Measurements from ENCODE around the gene PINK1. TPM values are rescaled to one million over a fixed set of nuclear protein-coding genes. Genes with fewer than 3 reads are reported as not detected.
A peak's percentile ranks its signal among the peaks of the same experiment; 100 is the strongest.

Gene PINK1
- total RNA-seq, 4 donors from 2014 or later: 175 to 330 (median 242) TPM

GRCh38 chr1:20636785-20637347 is 3.6 kb downstream of the PINK1 start:
- TF ChIP-seq POLR2AphosphoS5 (IDR thresholded peaks at IDR 0.05) (no peak), CTCF (IDR thresholded peaks at IDR 0.05) (no peak), EP300 (IDR thresholded peaks at IDR 0.05) (no peak), POLR2A (IDR thresholded peaks at IDR 0.05; ENCODE audit: low read depth) (no peak)
- Histone ChIP-seq H3K27ac (replicated peaks in 1 of 4) (no peak overlapping the region), H3K4me1 (peaks cover 24 to 35% (median 34%) of the 10 kb centered on the region in 4 donors), H3K27me3 (no peaks in the 10 kb centered on the region), H3K4me3 (no peak overlapping the region), H3K36me3 (peaks cover 27 to 57% (median 56%) of the 10 kb centered on the region in 4 donors), H3K9me3 (no peaks in the 10 kb centered on the region)
- intact Hi-C loops (cut with DNase I): no loop called here
- DNase-seq (ENCODE audit: extremely low spot score): no peak
- WGBS: 83% methylated on average over 8 of the region's 8 CpGs

GRCh38 chr1:20640183-20640597 is 6.9 kb downstream of the PINK1 start:
- H3K27me3 ChIP-seq: no peaks in the 10 kb centered on the region
- H3K4me1 ChIP-seq: peaks cover 7 to 17% (median 16%) of the 10 kb centered on the region in 4 donors
- H3K27ac ChIP-seq (replicated peaks in 1 of 4): no peak overlapping the region
- peaks cover 56 to 90% (median 89%) of the 10 kb centered on the region in 4 donors for H3K36me3 ChIP-seq
- DNase-seq (ENCODE audit: extremely low spot score): no peak
- no peaks in the 10 kb centered on the region for H3K9me3 ChIP-seq
- TF ChIP-seq CTCF (IDR thresholded peaks at IDR 0.05): peak; percentile 67 to 82 (median 71)
- TF ChIP-seq POLR2AphosphoS5 (IDR thresholded peaks at IDR 0.05): no peak
- intact Hi-C loops (cut with DNase I): no loop called here
- no peak overlapping the region for H3K4me3 ChIP-seq
- WGBS: 31% methylated on average over 6 of the region's 6 CpGs

GRCh38 chr1:20641975-20642374 is 8.7 kb downstream of the PINK1 start:
- WGBS: 85% methylated on average over 10 of the region's 10 CpGs
- Histone ChIP-seq H3K27ac (replicated peaks in 1 of 4) (no peak overlapping the region), H3K4me3 (no peak overlapping the region), H3K9me3 (no peaks in the 10 kb centered on the region), H3K36me3 (peaks cover 66 to 100% (median 95%) of the 10 kb centered on the region in 4 donors), H3K27me3 (no peaks in the 10 kb centered on the region), H3K4me1 (peaks cover 0 to 2% (median 0%) of the 10 kb centered on the region in 4 donors)
- no peak for DNase-seq (ENCODE audit: extremely low spot score)
- no peak for TF ChIP-seq POLR2A (IDR thresholded peaks at IDR 0.05; ENCODE audit: low read depth)
- intact Hi-C loops (cut with DNase I): no loop called here

GRCh38 chr1:20643080-20643479 is 9.8 kb downstream of the PINK1 start:
- no peaks in the 10 kb centered on the region for H3K27me3 ChIP-seq
- H3K4me3 ChIP-seq: no peak overlapping the region
- H3K36me3 ChIP-seq: peaks cover 72 to 99% (median 95%) of the 10 kb centered on the region in 4 donors
- no peaks in the 10 kb centered on the region for H3K4me1 ChIP-seq
- DNase-seq (ENCODE audit: extremely low spot score): no peak
- H3K9me3 ChIP-seq: no peaks in the 10 kb centered on the region
- 75% methylated on average over 4 of the region's 6 CpGs for WGBS
- no peak overlapping the region for H3K27ac ChIP-seq (replicated peaks in 1 of 4)
- intact Hi-C loops (cut with DNase I): no loop called here
- TF ChIP-seq POLR2A (IDR thresholded peaks at IDR 0.05; ENCODE audit: low read depth): no peak
- no peak for TF ChIP-seq POLR2AphosphoS5 (IDR thresholded peaks at IDR 0.05)
- TF ChIP-seq EP300 (IDR thresholded peaks at IDR 0.05): no peak

GRCh38 chr1:20644416-20644815 is 11.2 kb downstream of the PINK1 start:
- TF ChIP-seq POLR2A (IDR thresholded peaks at IDR 0.05; ENCODE audit: low read depth) (no peak), POLR2AphosphoS5 (IDR thresholded peaks at IDR 0.05) (no peak), CTCF (IDR thresholded peaks at IDR 0.05) (no peak), EP300 (IDR thresholded peaks at IDR 0.05) (no peak)
- H3K27me3 ChIP-seq: no peaks in the 10 kb centered on the region
- intact Hi-C loops (cut with DNase I): no loop called here
- peaks cover 68 to 99% (median 95%) of the 10 kb centered on the region in 4 donors for H3K36me3 ChIP-seq
- H3K4me1 ChIP-seq: no peaks in the 10 kb centered on the region
- no peak overlapping the region for H3K27ac ChIP-seq (replicated peaks in 1 of 4)
- H3K4me3 ChIP-seq: no peak overlapping the region
- H3K9me3 ChIP-seq: no peaks in the 10 kb centered on the region
- 90% methylated on average over 10 of the region's 13 CpGs for WGBS
- no peak for DNase-seq (ENCODE audit: extremely low spot score)

- H3K27ac ChIP-seq (replicated peaks in 1 of 4): no peak overlapping the region
- WGBS: 83% methylated on average over 14 of the region's 14 CpGs
- no peak for TF ChIP-seq CTCF (IDR thresholded peaks at IDR 0.05)
- no peak for TF ChIP-seq POLR2AphosphoS5 (IDR thresholded peaks at IDR 0.05)
- no peak for TF ChIP-seq POLR2A (IDR thresholded peaks at IDR 0.05; ENCODE audit: low read depth)
- no peak for TF ChIP-seq EP300 (IDR thresholded peaks at IDR 0.05)
- no peak for DNase-seq (ENCODE audit: extremely low spot score)
- H3K36me3 ChIP-seq: peaks cover 70 to 99% (median 95%) of the 10 kb centered on the region in 4 donors
- intact Hi-C loops (cut with DNase I): no loop called here
- H3K4me3 ChIP-seq: no peak overlapping the region
- H3K9me3 ChIP-seq: no peaks in the 10 kb centered on the region
- no peaks in the 10 kb centered on the region for H3K27me3 ChIP-seq
- no peaks in the 10 kb centered on the region for H3K4me1 ChIP-seq
Measured at GRCh38 chr1:20645414-20645813, 12.2 kb downstream of the PINK1 start.
